Natural killer cell (primary cell): ENCODE measurements around the gene TCF4. TPM values are rescaled to one million over a fixed set of nuclear protein-coding genes. Genes with fewer than 3 reads are reported as not detected.

Source experiments
- ATAC-seq, 3 donors: fragments of 150-1000 bp in 2 of 3; fragments of 200-7000 bp in 1 of 3; cut with Tn5 transposase; 1 replicate in 1 of 3; 2 replicates in 2 of 3; pipeline ENCODE4 v1.10.0; 2021; ENCODE audit warnings: mild to moderate bottlenecking in 2 of 3, moderate library complexity in 2 of 3
- DNase-seq, 2 donors: peaks; one replicate each; pipeline versions ENCODE4 v3.0.0 to v3.0.0-alpha.2; 2013 to 2021; ENCODE audit warnings: mixed read lengths in 1 of 2
- H3K27ac ChIP-seq: one replicate; pipeline ENCODE4 v1.5.1; 2013; ENCODE audit warnings: mild to moderate bottlenecking, low read length
- H3K27me3 ChIP-seq: one replicate; pipeline ENCODE4 v1.6.1; 2013; ENCODE audit warnings: low read length; ENCODE audit not compliant: control insufficient read depth, insufficient read depth
- H3K36me3 ChIP-seq: one replicate; pipeline ENCODE4 v1.6.1; 2013; ENCODE audit warnings: low read length; ENCODE audit not compliant: control insufficient read depth, insufficient read depth
- H3K4me1 ChIP-seq: one replicate; pipeline ENCODE4 v1.6.1; 2013; ENCODE audit warnings: low read length; ENCODE audit not compliant: control insufficient read depth, insufficient read depth
- H3K4me3 ChIP-seq: one replicate; pipeline ENCODE4 v1.5.1; 2013; ENCODE audit warnings: low read length
- H3K9me3 ChIP-seq: one replicate; pipeline ENCODE4 v1.6.1; 2013; ENCODE audit warnings: low read length; ENCODE audit not compliant: control insufficient read depth, insufficient read depth
- H3K27ac Mint-ChIP-seq, 2 donors: one replicate each; pipeline ENCODE4 v1.8.0; 2022; ENCODE audit warnings: mild to moderate bottlenecking in 2 of 2, mixed read lengths in 2 of 2, moderate library complexity in 1 of 2
- H3K27me3 Mint-ChIP-seq, 2 donors: one replicate each; pipeline ENCODE4 v1.8.0; 2022; ENCODE audit warnings: low read depth in 2 of 2, mixed read lengths in 2 of 2
- H3K36me3 Mint-ChIP-seq: one replicate; pipeline ENCODE4 v1.8.0; 2022; ENCODE audit warnings: mixed read lengths
- H3K4me1 Mint-ChIP-seq, 2 donors: one replicate each; pipeline ENCODE4 v1.8.0; 2022; ENCODE audit warnings: mixed read lengths in 2 of 2
- H3K4me3 Mint-ChIP-seq: one replicate; pipeline ENCODE4 v1.8.0; 2022; ENCODE audit warnings: mild to moderate bottlenecking, moderate library complexity, mixed read lengths
- H3K9me3 Mint-ChIP-seq, 2 donors: one replicate each; pipeline ENCODE4 v1.8.0; 2022; ENCODE audit warnings: mixed read lengths in 2 of 2
- WGBS: methylation state at CpG from one replicate; pipeline ENCODE4 v1.1.7; 2013; ENCODE audit warnings: missing lambda C conversion rate; ENCODE audit not compliant: insufficient coverage; 5-methylcytosine and 5-hydroxymethylcytosine counted together
- intact Hi-C: fragments of 100-400 bp; cut with micrococcal nuclease; formaldehyde crosslinking; loops from one replicate; pipeline ENCODE4 v1.14.2; 2022
- total RNA-seq, 4 donors: library from RNA; stranded (reverse); fragments of 120-200 nt in 1 of 4; gene quantifications; one replicate each; pipeline versions ENCODE4 v1.2.3 to v1.2.4, GENCODE V29; 2013 to 2022
- TF ChIP-seq, protein P1 (sequence below): fragments of 200-600 bp; IDR thresholded peaks from one replicate; pipeline ENCODE4 v1.8.0; 2022; ENCODE audit warnings: antibody characterized with exemption

Gene TCF4
- total RNA-seq, 3 donors from 2014 or later (not counting 1 experiment from before 2014, with no cell fraction given), result 8.3 to 16.5 (median 9.0) TPM

DNA sequence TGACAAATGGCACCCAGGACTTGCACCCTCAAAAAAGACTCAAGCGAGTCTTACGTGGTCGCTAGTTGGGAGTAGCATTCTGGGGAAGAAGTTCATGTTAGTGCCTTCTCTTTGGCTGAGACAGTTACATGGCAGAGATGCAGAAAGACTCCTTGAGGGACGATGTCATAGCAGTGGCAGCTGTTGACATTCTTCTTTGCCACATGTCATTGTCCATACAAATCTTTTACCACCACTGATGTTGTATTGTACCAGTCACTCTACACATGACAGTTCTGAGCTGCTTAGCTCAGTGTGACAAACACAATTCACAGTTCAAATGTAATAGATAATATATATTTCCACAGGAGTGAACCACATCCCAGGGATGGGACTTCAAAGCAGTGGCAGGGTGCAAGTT, 197.1 kb downstream of the TCF4 start:
- H3K27ac ChIP-seq, result no peak overlapping the region
- H3K4me3 ChIP-seq, result no peak overlapping the region
- no peaks in the 10 kb centered on the region for H3K9me3 Mint-ChIP-seq
- H3K4me1 Mint-ChIP-seq, result no peaks in the 10 kb centered on the region
- H3K4me3 Mint-ChIP-seq, result no peak overlapping the region
- H3K36me3 Mint-ChIP-seq, result no peaks in the 10 kb centered on the region
- DNase-seq (no peak), ATAC-seq (no peak)
- TF ChIP-seq, protein P1, sequence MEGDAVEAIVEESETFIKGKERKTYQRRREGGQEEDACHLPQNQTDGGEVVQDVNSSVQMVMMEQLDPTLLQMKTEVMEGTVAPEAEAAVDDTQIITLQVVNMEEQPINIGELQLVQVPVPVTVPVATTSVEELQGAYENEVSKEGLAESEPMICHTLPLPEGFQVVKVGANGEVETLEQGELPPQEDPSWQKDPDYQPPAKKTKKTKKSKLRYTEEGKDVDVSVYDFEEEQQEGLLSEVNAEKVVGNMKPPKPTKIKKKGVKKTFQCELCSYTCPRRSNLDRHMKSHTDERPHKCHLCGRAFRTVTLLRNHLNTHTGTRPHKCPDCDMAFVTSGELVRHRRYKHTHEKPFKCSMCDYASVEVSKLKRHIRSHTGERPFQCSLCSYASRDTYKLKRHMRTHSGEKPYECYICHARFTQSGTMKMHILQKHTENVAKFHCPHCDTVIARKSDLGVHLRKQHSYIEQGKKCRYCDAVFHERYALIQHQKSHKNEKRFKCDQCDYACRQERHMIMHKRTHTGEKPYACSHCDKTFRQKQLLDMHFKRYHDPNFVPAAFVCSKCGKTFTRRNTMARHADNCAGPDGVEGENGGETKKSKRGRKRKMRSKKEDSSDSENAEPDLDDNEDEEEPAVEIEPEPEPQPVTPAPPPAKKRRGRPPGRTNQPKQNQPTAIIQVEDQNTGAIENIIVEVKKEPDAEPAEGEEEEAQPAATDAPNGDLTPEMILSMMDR, result no peak
- no peaks in the 10 kb centered on the region for H3K27me3 ChIP-seq
- H3K4me1 ChIP-seq, result no peaks in the 10 kb centered on the region
- WGBS, result 92% methylated on average over 4 of the region's 4 CpGs
- no peak overlapping the region for H3K27ac Mint-ChIP-seq
- no peaks in the 10 kb centered on the region for H3K9me3 ChIP-seq
- intact Hi-C loops, result no loop called here
- no peaks in the 10 kb centered on the region for H3K36me3 ChIP-seq
- no peaks in the 10 kb centered on the region for H3K27me3 Mint-ChIP-seq

DNA sequence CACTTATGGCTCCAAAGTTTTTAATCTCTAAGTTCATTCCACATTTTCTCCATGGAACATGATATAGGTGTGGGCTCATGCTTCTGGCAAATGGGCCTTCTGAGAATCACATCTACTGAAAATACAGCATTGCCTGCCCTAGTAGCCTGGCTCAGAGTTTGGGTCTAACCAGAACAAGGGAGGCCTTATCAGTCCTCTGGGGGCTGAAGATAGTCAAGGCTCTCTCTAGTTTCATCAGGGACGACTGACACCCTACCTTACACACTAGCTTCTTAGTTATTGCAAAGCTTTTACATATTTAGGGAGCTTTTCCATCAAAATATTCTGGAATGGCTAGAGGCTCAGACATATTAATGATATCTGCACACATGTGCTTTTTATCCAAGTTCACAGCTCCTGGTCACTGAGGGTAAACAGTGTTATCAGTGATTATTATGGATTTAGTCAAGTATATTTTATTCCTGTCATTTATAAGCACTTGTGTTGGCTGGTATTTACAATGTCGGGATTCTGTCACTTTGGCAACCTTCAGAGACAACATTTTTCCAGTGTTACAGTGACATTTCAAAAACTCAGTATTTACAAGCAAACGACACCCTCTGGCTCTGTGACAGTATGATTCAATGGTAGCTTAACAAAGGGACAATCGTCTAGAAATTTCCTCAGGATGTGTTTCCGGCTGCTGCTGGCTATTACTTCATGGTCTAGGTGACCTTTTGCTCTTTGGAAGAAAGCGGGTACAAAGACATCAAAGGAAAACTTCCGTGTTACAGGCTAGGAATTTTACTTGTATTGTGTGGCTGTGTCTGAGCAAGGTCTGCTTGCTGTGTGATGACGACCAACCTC, 200.6 kb downstream of the TCF4 start:
- intact Hi-C loops, result no loop called here
- H3K4me3 Mint-ChIP-seq, result no peak overlapping the region
- no peaks in the 10 kb centered on the region for H3K4me1 Mint-ChIP-seq
- 93% methylated on average over 7 of the region's 8 CpGs for WGBS
- Histone ChIP-seq H3K9me3 (no peaks in the 10 kb centered on the region), H3K4me1 (no peaks in the 10 kb centered on the region), H3K4me3 (no peak overlapping the region), H3K27ac (no peak overlapping the region), H3K36me3 (no peaks in the 10 kb centered on the region), H3K27me3 (no peaks in the 10 kb centered on the region)
- H3K9me3 Mint-ChIP-seq, result no peaks in the 10 kb centered on the region
- ATAC-seq (no peak), DNase-seq (no peak)
- no peak overlapping the region for H3K27ac Mint-ChIP-seq
- TF ChIP-seq, protein P1, result no peak
- no peaks in the 10 kb centered on the region for H3K27me3 Mint-ChIP-seq
- no peaks in the 10 kb centered on the region for H3K36me3 Mint-ChIP-seq

DNA sequence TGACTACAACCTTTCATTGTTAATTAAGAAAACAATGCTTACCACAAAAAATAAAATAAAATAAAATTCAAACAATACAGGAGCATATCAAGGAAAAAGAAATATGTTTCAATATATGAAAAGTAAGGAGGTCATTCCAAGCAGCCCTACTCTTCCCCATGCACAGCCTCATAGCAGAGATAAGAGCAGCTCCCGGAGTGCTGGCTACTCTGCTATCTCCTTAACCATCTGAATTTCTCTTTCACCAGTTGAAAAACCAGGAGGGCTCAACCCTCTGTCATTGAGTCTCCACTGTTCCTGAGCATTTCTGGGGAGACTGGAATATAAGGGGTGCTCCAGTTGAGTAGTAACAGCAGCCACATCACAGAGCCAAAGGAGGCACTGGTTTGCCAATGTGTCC, 201.4 kb downstream of the TCF4 start:
- TF ChIP-seq, protein P1, result no peak
- H3K36me3 Mint-ChIP-seq, result no peaks in the 10 kb centered on the region
- no peak overlapping the region for H3K4me3 ChIP-seq
- no peaks in the 10 kb centered on the region for H3K27me3 Mint-ChIP-seq
- H3K9me3 Mint-ChIP-seq, result no peaks in the 10 kb centered on the region
- WGBS, result no CpG with 5 or more reads among the region's 1 CpG
- H3K27ac Mint-ChIP-seq, result no peak overlapping the region
- H3K9me3 ChIP-seq, result no peaks in the 10 kb centered on the region
- H3K4me3 Mint-ChIP-seq, result no peak overlapping the region
- no peaks in the 10 kb centered on the region for H3K27me3 ChIP-seq
- no peaks in the 10 kb centered on the region for H3K36me3 ChIP-seq
- peak in 1 of 3 donors; percentile 35 for ATAC-seq
- peaks cover 1% of the 10 kb centered on the region in 2 donors for H3K4me1 Mint-ChIP-seq
- DNase-seq, result no peak
- intact Hi-C loops, result no loop called here
- no peaks in the 10 kb centered on the region for H3K4me1 ChIP-seq
- H3K27ac ChIP-seq, result no peak overlapping the region

DNA sequence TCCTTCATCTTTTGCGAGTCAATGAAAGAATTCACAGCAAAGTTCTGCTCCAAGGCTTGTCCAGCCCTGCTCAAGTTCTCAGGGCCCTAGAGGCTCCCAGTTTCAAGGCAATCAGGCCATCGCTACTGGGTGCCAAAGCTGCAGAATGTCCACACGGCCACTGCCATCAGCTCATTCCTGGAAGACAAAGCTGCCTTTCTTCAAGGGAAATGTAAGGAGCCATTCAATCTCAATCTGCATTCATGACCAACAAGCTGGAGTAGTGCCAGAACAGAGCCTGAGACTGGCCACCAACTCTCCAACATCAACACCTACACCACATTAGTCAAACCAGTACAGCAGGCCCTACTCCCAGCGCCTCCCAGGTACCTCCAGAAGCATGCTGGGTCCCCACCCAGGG, 202.2 kb downstream of the TCF4 start:
- no peak for DNase-seq
- Histone ChIP-seq H3K4me3 (no peak overlapping the region), H3K27ac (no peak overlapping the region), H3K9me3 (no peaks in the 10 kb centered on the region), H3K4me1 (no peaks in the 10 kb centered on the region), H3K27me3 (no peaks in the 10 kb centered on the region), H3K36me3 (no peaks in the 10 kb centered on the region)
- WGBS, result 84% methylated on average over 4 of the region's 4 CpGs
- Mint-ChIP-seq H3K27me3 (no peaks in the 10 kb centered on the region), H3K27ac (no peak overlapping the region), H3K9me3 (no peaks in the 10 kb centered on the region), H3K4me1 (peaks cover 6 to 7% of the 10 kb centered on the region in 2 donors), H3K36me3 (no peaks in the 10 kb centered on the region), H3K4me3 (no peak overlapping the region)
- ATAC-seq, result no peak
- intact Hi-C loops, result no loop called here
- TF ChIP-seq, protein P1, result no peak
